Stomach smooth muscle (tissue), 2 donors: ENCODE results near the gene IST1.

ENCODE experiments used
- H3K27ac ChIP-seq: one replicate; pipeline ENCODE4 v1.7.0; 2013; ENCODE audit warnings: mild to moderate bottlenecking, low read length, inconsistent platforms
- H3K27me3 ChIP-seq, 2 donors: one replicate each; pipeline ENCODE4 v1.7.0; 2013; ENCODE audit warnings: low read length in 2 of 2; ENCODE audit not compliant: insufficient read depth in 2 of 2, control insufficient read depth in 1 of 2
- H3K36me3 ChIP-seq, 2 donors: one replicate each; pipeline ENCODE4 v1.7.0; 2013; ENCODE audit warnings: low read length in 2 of 2; ENCODE audit not compliant: control insufficient read depth in 2 of 2, insufficient read depth in 2 of 2
- H3K4me1 ChIP-seq: one replicate; pipeline ENCODE4 v1.7.0; 2013; ENCODE audit warnings: low read length; ENCODE audit not compliant: control insufficient read depth, insufficient read depth
- H3K4me3 ChIP-seq, 2 donors: one replicate each; pipeline ENCODE4 v1.7.0; 2013; ENCODE audit warnings: low read length in 2 of 2
- H3K9ac ChIP-seq, 2 donors: one replicate each; pipeline ENCODE4 v1.7.0; 2013; ENCODE audit warnings: low read length in 2 of 2, mild to moderate bottlenecking in 1 of 2
- H3K9me3 ChIP-seq, 2 donors: one replicate each; pipeline ENCODE4 v1.7.0; 2013; ENCODE audit warnings: low read length in 2 of 2; ENCODE audit not compliant: control insufficient read depth in 2 of 2
- donor health status: healthy.
- donor health status: Pancreatic carcinoma.

Gene IST1

GRCh38 chr16:71880176-71880575 lies 15.2 kb upstream of the IST1 start:
- H3K9me3 ChIP-seq = no peaks in the 10 kb centered on the region
- no peak overlapping the region for H3K9ac ChIP-seq

GRCh38 chr16:71882505-71883167 lies 12.7 kb upstream of the IST1 start:
- peaks cover 9% of the 10 kb centered on the region for H3K4me1 ChIP-seq
- H3K36me3 ChIP-seq = peaks cover 5 to 10% of the 10 kb centered on the region in 2 donors
- H3K4me3 ChIP-seq = peak overlapping the region; percentile 84 to 87
- no peaks in the 10 kb centered on the region for H3K9me3 ChIP-seq
- H3K27me3 ChIP-seq = no peaks in the 10 kb centered on the region
- peak overlapping the region in 1 of 2 donors; percentile 60 for H3K9ac ChIP-seq
- H3K27ac ChIP-seq = peak overlapping the region; percentile 80

More at GRCh38 chr16:71880176-71880575, 15.2 kb upstream of the IST1 start:
- no peaks in the 10 kb centered on the region for H3K27me3 ChIP-seq
- peaks cover 9% of the 10 kb centered on the region for H3K4me1 ChIP-seq
- H3K27ac ChIP-seq = no peak overlapping the region
- H3K36me3 ChIP-seq = peaks cover 8 to 13% of the 10 kb centered on the region in 2 donors
- H3K4me3 ChIP-seq = no peak overlapping the region

GRCh38 chr16:71883168-71883848 lies 12.0 kb upstream of the IST1 start:
- Histone ChIP-seq H3K9ac (peak overlapping the region; percentile 73 to 84), H3K9me3 (no peaks in the 10 kb centered on the region), H3K4me1 (peaks cover 9% of the 10 kb centered on the region), H3K27me3 (no peaks in the 10 kb centered on the region), H3K4me3 (peak overlapping the region; percentile 84 to 87), H3K36me3 (peaks cover 5 to 10% of the 10 kb centered on the region in 2 donors), H3K27ac (peak overlapping the region; percentile 80)

GRCh38 chr16:71883849-71884638 lies 11.3 kb upstream of the IST1 start, which contains the start of gene ZNF821:
ZNF821 (minus strand) TSS chr16:71884182; CDS start chr16:71879946, 4,236 bp downstream.
- Histone ChIP-seq H3K4me3 (peak within 1 kb of the TSS; percentile 84 to 87), H3K9me3 (no peaks in the 10 kb centered on the region), H3K9ac (peak within 1 kb of the TSS; percentile 81 to 84), H3K36me3 (peaks cover 2 to 10% of the 10 kb centered on the region in 2 donors), H3K27me3 (no peaks in the 10 kb centered on the region), H3K4me1 (peaks cover 9% of the 10 kb centered on the region), H3K27ac (peak within 1 kb of the TSS; percentile 80)

GRCh38 chr16:71885261-71885650 lies 10.1 kb upstream of the IST1 start:
- Histone ChIP-seq H3K27ac (no peak overlapping the region), H3K9me3 (no peaks in the 10 kb centered on the region), H3K9ac (no peak overlapping the region), H3K4me1 (peaks cover 9% of the 10 kb centered on the region), H3K4me3 (peak overlapping the region in 1 of 2 donors; percentile 87), H3K36me3 (peaks cover 0 to 3% of the 10 kb centered on the region in 2 donors), H3K27me3 (no peaks in the 10 kb centered on the region)

GRCh38 chr16:71889147-71889546 lies 6.2 kb upstream of the IST1 start:
- Histone ChIP-seq H3K9me3 (no peaks in the 10 kb centered on the region), H3K27me3 (no peaks in the 10 kb centered on the region)

GRCh38 chr16:71893888-71894228 lies 1.5 kb upstream of the IST1 start:
- H3K4me3 ChIP-seq = peak overlapping the region; percentile 98
- H3K9ac ChIP-seq = peak overlapping the region; percentile 97 to 100
- peak overlapping the region; percentile 95 for H3K27ac ChIP-seq
- no peaks in the 10 kb centered on the region for H3K27me3 ChIP-seq
- peaks cover 10% of the 10 kb centered on the region for H3K4me1 ChIP-seq
- H3K9me3 ChIP-seq = no peaks in the 10 kb centered on the region
- no peaks in the 10 kb centered on the region for H3K36me3 ChIP-seq

More at GRCh38 chr16:71889147-71889546, 6.2 kb upstream of the IST1 start:
- H3K4me1 ChIP-seq = no peaks in the 10 kb centered on the region
- H3K4me3 ChIP-seq = no peak overlapping the region
- no peaks in the 10 kb centered on the region for H3K36me3 ChIP-seq
- H3K27ac ChIP-seq = no peak overlapping the region
- H3K9ac ChIP-seq = no peak overlapping the region

- Histone ChIP-seq H3K4me3 (peak overlapping the region; percentile 98), H3K9me3 (no peaks in the 10 kb centered on the region), H3K9ac (peak overlapping the region; percentile 97 to 100), H3K36me3 (no peaks in the 10 kb centered on the region), H3K27ac (peak overlapping the region; percentile 95), H3K27me3 (no peaks in the 10 kb centered on the region), H3K4me1 (peaks cover 10% of the 10 kb centered on the region)
Observed at GRCh38 chr16:71894229-71894920, 956 bp upstream of the IST1 start.

GRCh38 chr16:71895679-71896365 lies 491 bp downstream of the IST1 start:
- Histone ChIP-seq H3K9ac (peak overlapping the region; percentile 97 to 100), H3K27ac (peak overlapping the region; percentile 95), H3K27me3 (no peaks in the 10 kb centered on the region), H3K4me3 (peak overlapping the region; percentile 98), H3K4me1 (peaks cover 10% of the 10 kb centered on the region), H3K36me3 (no peaks in the 10 kb centered on the region), H3K9me3 (no peaks in the 10 kb centered on the region)
